ENCODE measurements around the gene FGD5. TPM values are rescaled to one million over a fixed set of nuclear protein-coding genes. Genes with fewer than 3 reads are reported as not detected.

FGD5 gene
- total RNA-seq, 3 donors from 2014 or later: 7.3 to 28.2 (median 18.7) TPM

DNA sequence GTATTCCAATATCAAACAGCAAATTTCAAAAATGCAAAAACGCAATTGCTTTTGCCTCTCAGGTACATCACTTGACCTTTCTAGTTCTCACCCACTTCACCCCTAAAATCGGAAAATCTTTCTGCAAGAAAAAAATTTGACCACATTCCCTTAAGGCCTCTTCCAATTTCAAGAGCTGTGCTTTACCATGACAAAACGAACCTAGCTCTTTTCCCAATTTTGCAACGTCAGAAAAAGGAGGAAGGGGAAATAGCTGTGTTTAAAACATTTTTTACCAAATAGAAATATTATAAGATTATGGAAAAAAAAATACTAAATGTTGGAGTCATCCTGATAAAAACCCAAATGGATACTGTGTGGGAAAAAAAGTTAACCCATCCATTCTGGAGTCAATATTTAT is 127.5 kb downstream of the FGD5 start:
- intact Hi-C loops (cut with DNase I; ENCODE audit: low total_unique reads): loop anchor here (10.0 kb wide), 1 partner anchor 259 kb away; the partner anchor contains the start of gene CAPN7
- Histone ChIP-seq H3K4me3 (peak overlapping the region; percentile 79 to 95 (median 79)), H3K27me3 (no peaks in the 10 kb centered on the region), H3K36me3 (peaks cover 7% of the 10 kb centered on the region), H3K27ac (peak overlapping the region in 1 of 2 donors; percentile 99), H3K9me3 (no peaks in the 10 kb centered on the region), H3K4me1 (peaks cover 0 to 9% of the 10 kb centered on the region in 2 donors)
- DNase-seq (ENCODE audit: low spot score in 2 of 2): no peak
- TF ChIP-seq, protein P1, sequence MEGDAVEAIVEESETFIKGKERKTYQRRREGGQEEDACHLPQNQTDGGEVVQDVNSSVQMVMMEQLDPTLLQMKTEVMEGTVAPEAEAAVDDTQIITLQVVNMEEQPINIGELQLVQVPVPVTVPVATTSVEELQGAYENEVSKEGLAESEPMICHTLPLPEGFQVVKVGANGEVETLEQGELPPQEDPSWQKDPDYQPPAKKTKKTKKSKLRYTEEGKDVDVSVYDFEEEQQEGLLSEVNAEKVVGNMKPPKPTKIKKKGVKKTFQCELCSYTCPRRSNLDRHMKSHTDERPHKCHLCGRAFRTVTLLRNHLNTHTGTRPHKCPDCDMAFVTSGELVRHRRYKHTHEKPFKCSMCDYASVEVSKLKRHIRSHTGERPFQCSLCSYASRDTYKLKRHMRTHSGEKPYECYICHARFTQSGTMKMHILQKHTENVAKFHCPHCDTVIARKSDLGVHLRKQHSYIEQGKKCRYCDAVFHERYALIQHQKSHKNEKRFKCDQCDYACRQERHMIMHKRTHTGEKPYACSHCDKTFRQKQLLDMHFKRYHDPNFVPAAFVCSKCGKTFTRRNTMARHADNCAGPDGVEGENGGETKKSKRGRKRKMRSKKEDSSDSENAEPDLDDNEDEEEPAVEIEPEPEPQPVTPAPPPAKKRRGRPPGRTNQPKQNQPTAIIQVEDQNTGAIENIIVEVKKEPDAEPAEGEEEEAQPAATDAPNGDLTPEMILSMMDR (IDR thresholded peaks at IDR 0.05): no peak
- TF ChIP-seq POLR2A (IDR thresholded peaks at IDR 0.05): no peak
- no peak for TF ChIP-seq POLR2AphosphoS5 (IDR thresholded peaks at IDR 0.05)

DNA sequence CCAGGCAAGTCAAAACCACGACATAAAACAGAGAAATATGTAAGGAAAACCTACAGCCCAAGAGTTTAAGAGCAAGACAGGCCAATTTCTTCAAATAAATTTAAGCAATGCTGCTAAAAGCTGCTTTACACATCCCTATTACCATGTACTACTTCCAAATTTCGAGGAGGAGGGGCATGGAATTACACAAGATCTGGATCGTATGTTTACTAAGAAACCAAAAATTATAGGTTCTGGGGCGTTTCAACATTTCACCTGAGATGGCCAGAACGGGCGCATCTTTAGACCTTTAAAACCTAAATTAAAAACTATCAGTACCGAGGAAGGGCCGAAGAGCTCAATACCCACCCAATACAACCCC is 128.0 kb downstream of the FGD5 start:
- DNase-seq (ENCODE audit: low spot score in 2 of 2): no peak
- H3K9me3 ChIP-seq: no peaks in the 10 kb centered on the region
- no peaks in the 10 kb centered on the region for H3K27me3 ChIP-seq
- intact Hi-C loops (cut with DNase I; ENCODE audit: low total_unique reads): loop anchor here (10.0 kb wide), 1 partner anchor 258 kb away; the partner anchor contains the start of gene CAPN7
- peak overlapping the region; percentile 97 to 99 for H3K27ac ChIP-seq
- H3K4me1 ChIP-seq: peaks cover 0 to 9% of the 10 kb centered on the region in 2 donors
- peak overlapping the region; percentile 79 to 95 (median 79) for H3K4me3 ChIP-seq
- TF ChIP-seq POLR2AphosphoS5 (IDR thresholded peaks at IDR 0.05) (no peak), POLR2A (IDR thresholded peaks at IDR 0.05) (no peak)
- TF ChIP-seq, protein P1 (IDR thresholded peaks at IDR 0.05): no peak
- H3K36me3 ChIP-seq: peaks cover 7% of the 10 kb centered on the region

DNA sequence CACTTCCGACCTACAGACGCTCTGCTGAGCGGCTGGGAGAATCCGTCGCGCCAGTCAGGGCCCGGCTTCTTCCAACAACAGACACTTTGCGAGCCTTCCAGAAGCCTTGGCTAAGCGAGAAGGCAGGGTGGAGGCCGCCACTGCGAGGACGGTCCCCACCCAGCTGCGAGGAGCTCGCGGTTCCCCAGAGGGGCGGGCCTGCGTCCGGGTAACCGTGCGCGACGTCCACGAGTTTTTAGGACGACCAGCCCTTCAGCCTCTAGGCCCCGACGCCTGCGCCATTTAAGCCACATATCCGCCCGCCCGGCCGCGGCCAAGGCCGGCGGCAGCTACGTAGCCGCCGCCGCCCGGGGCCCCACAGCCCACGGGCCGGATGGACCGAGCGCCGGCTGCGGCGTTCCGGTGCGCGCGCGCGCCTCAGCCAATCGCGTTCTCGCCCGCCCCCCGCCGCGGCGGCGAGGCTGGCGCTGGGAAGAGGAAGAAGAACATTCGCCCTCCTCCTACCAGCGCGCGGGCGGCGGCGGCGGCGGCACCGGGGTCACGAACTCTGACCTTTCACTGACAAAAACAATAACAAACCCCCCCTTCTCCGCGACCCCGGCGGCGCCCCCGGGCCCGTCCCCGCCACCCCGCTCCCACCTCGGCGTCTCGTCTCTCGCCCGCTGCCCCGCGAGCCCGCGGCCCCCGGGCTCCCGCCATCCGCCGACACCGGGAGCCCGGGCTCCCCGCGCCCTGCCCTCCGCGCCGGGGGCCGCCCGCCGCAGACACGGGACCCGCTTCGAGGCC is 128.5 kb downstream of the FGD5 start, which contains the start of gene NR2C2:
TSS of gene NR2C2 (plus strand) at position 484 of the 786 bp plus-strand sequence. CDS start 56,332 bp downstream, outside the sequence.
- intact Hi-C loops (cut with DNase I; ENCODE audit: low total_unique reads): loop anchor here (10.0 kb wide), 1 partner anchor 258 kb away; the partner anchor contains the start of gene CAPN7
- peak; percentile 78 to 82 for DNase-seq (ENCODE audit: low spot score in 2 of 2)
- TF ChIP-seq POLR2A (IDR thresholded peaks at IDR 0.05) (no peak), POLR2AphosphoS5 (IDR thresholded peaks at IDR 0.05) (peak; percentile 34 to 68 (median 56))
- TF ChIP-seq, protein P1 (IDR thresholded peaks at IDR 0.05): no peak
- peaks cover 0 to 9% of the 10 kb centered on the region in 2 donors for H3K4me1 ChIP-seq
- H3K36me3 ChIP-seq: peaks cover 7% of the 10 kb centered on the region
- H3K27me3 ChIP-seq: no peaks in the 10 kb centered on the region
- H3K27ac ChIP-seq: peak within 1 kb of the TSS; percentile 97 to 99
- no peaks in the 10 kb centered on the region for H3K9me3 ChIP-seq
- H3K4me3 ChIP-seq: peak within 1 kb of the TSS; percentile 79 to 95 (median 79)

DNA sequence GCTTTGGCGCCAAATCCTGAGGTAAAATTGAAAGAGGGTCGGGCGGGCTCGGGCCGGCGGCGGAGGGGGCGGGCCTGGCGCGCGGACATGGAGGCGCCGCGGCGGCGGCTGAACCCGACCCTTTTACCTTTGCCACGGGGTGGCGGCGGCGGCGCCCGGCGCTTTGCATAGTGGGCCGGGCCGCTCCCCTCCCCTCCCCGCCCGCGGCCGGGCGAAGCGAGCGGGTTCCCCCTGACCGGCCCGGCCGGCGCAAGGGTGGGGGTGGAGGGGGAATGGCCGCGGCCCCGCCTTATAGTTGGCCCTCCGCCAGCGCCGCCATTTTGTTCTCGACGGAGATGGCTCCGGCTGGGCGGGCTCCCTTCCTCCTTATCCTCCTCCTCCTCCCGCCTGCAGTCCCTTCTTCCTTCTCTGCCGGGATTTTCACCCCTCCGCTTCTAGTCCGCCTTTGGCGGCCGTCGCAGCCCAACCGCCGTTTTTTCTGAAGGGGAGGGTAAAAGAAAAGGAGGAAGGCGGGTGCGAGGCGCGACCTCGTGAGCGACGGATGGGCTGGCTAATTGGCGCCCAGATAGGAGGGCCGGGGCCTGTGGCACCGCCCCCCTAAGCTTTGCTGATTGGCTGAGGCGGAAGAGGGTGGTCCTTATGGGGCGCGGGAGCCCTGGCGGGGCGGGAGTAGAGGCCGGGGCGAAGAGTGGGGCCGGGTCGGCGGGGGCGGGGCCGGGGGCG is 129.3 kb downstream of the FGD5 start:
- TF ChIP-seq, protein P1 (IDR thresholded peaks at IDR 0.05): no peak
- no peak for TF ChIP-seq POLR2A (IDR thresholded peaks at IDR 0.05)
- peak; percentile 72 to 93 (median 81) for TF ChIP-seq POLR2AphosphoS5 (IDR thresholded peaks at IDR 0.05)
- Histone ChIP-seq H3K9me3 (no peaks in the 10 kb centered on the region), H3K4me1 (peaks cover 0 to 9% of the 10 kb centered on the region in 2 donors), H3K27ac (peak overlapping the region; percentile 97 to 99), H3K27me3 (no peaks in the 10 kb centered on the region), H3K36me3 (peaks cover under 1% of the 10 kb centered on the region), H3K4me3 (peak overlapping the region; percentile 79 to 95 (median 79))
- intact Hi-C loops (cut with DNase I; ENCODE audit: low total_unique reads): loop anchor here (10.0 kb wide), 1 partner anchor 257 kb away; the partner anchor contains the start of gene CAPN7
- DNase-seq (ENCODE audit: low spot score in 2 of 2): peak; percentile 94 to 96
